Neural progenitor cell (in vitro differentiated cells): ENCODE measurements around the gene GNG14. TPM values are rescaled to one million over a fixed set of nuclear protein-coding genes. Genes with fewer than 3 reads are reported as not detected.

Experiments
- DNase-seq: peaks from one replicate; pipeline ENCODE4 v3.0.0-alpha.2; 2016; ENCODE audit warnings: low spot score
- H2AFZ ChIP-seq: fragments of 200-600 bp; sonication (generic); replicated peaks from 2 replicates; pipeline ENCODE4 v1.6.1; 2016; ENCODE audit warnings: antibody characterized with exemption
- H3F3A ChIP-seq: fragments of 200-600 bp; sonication (generic); 2 replicates; pipeline ENCODE4 v1.6.1; 2016; ENCODE audit warnings: antibody characterized with exemption, low read depth
- H3K27ac ChIP-seq: fragments of 200-600 bp; sonication (generic); 2 replicates; pipeline ENCODE4 v1.5.1; 2016; ENCODE audit warnings: mild to moderate bottlenecking
- H3K27me3 ChIP-seq: fragments of 200-600 bp; sonication (generic); 2 replicates; pipeline ENCODE4 v1.6.1; 2016; ENCODE audit warnings: mild to moderate bottlenecking, moderate library complexity
- H3K36me3 ChIP-seq: fragments of 200-600 bp; sonication (generic); 2 replicates; pipeline ENCODE4 v1.5.1; 2016
- H3K4me1 ChIP-seq: fragments of 200-600 bp; sonication (generic); 2 replicates; pipeline ENCODE4 v1.6.1; 2016; ENCODE audit warnings: mixed run types
- H3K4me2 ChIP-seq: fragments of 200-600 bp; sonication (generic); 2 replicates; pipeline ENCODE4 v1.6.1; 2016
- H3K4me3 ChIP-seq: fragments of 200-600 bp; sonication (generic); 2 replicates; pipeline ENCODE4 v1.5.1; 2016
- H3K79me2 ChIP-seq: fragments of 200-600 bp; sonication (generic); 2 replicates; pipeline ENCODE4 v1.6.1; 2016; ENCODE audit warnings: low read depth
- H3K9ac ChIP-seq: fragments of 200-600 bp; sonication (generic); 2 replicates; pipeline ENCODE4 v1.6.1; 2016
- H3K9me3 ChIP-seq: fragments of 200-600 bp; sonication (generic); 2 replicates; pipeline ENCODE4 v1.5.1; 2016; ENCODE audit warnings: low read depth
- H4K20me1 ChIP-seq: fragments of 200-600 bp; sonication (generic); 2 replicates; pipeline ENCODE4 v1.6.1; 2016; ENCODE audit warnings: low read depth
- H3K27ac Mint-ChIP-seq: 3 replicates; pipeline ENCODE4 v1.8.0; 2021; ENCODE audit warnings: mixed read lengths
- H3K27me3 Mint-ChIP-seq: 2 replicates; pipeline ENCODE4 v1.8.0; 2022; ENCODE audit warnings: low read depth, mild to moderate bottlenecking, inconsistent platforms, moderate library complexity, mixed read lengths; ENCODE audit not compliant: insufficient read depth
- H3K36me3 Mint-ChIP-seq: 3 replicates; pipeline ENCODE4 v1.8.0; 2021; ENCODE audit warnings: mixed read lengths
- H3K4me1 Mint-ChIP-seq: 3 replicates; pipeline ENCODE4 v1.8.0; 2021; ENCODE audit warnings: mixed read lengths
- H3K4me3 Mint-ChIP-seq: 3 replicates; pipeline ENCODE4 v1.8.0; 2021; ENCODE audit warnings: mild to moderate bottlenecking, moderate library complexity, mixed read lengths
- H3K9me3 Mint-ChIP-seq: 3 replicates; pipeline ENCODE4 v1.8.0; 2020; ENCODE audit warnings: mixed read lengths
- EZH2 ChIP-seq: fragments of 200-600 bp; sonication (generic); IDR thresholded peaks from 2 replicates; pipeline ENCODE4 v1.6.1; 2017; ENCODE audit warnings: antibody characterized with exemption, mild to moderate bottlenecking, moderate library complexity
- EZH2phosphoT487 ChIP-seq: fragments of 200-600 bp; sonication (generic); IDR thresholded peaks from 2 replicates; pipeline ENCODE4 v1.6.1; 2017; ENCODE audit warnings: antibody characterized with exemption
- total RNA-seq: library from RNA; depleted of rRNA; stranded (reverse); fragments of >200 nt; gene quantifications from 2 replicates; pipeline ENCODE4 v1.2.3, GENCODE V29; 2015; ENCODE audit warnings: low replicate concordance
- TF ChIP-seq, protein P1 (sequence below): fragments of 200-600 bp; sonication (generic); IDR thresholded peaks from 2 replicates; pipeline ENCODE4 v1.5.1; 2017; ENCODE audit warnings: antibody characterized with exemption, mild to moderate bottlenecking

GNG14 gene
- total RNA-seq = not detected in 2 replicates

DNA sequence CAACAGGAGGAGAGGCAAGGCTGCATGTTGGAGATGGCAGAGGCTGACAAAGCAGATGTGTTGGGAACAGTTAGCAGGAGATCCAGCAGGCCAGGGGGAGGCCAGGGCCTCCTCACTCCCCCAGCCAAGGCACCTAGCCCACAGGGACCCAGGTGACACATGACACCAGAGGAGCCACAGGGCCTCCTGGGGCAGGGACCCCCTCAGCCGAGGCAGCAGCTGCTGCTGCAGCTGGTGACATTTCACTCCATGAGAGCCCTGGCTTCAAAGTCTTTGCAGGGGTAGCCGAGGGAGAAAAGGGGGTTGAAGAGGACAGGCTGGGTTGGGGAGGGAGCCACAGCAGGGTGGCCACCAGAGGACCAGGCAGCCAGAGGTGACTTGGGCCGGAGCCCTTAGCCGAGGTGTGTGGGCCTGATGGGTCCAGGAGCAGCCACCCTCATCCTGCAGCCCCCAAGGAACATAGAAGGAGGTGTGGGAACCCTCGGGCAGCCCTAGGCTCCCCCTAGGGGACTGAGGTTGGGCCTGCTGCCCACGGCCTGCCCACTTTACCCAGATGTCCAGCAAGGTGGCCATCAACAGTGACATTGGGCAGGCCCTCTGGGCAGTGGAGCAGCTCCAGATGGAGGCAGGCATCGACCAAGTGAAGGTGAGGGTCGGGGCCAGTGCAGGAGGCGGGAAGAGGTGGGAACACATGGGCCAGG is at the start of gene GNG14:
TSS of gene GNG14 (plus strand) at position 503 of the 701 bp plus-strand sequence. CDS start at position 554, 51 bp downstream.
- no peaks in the 10 kb centered on the region for H3K27me3 Mint-ChIP-seq
- Histone ChIP-seq H3K4me2 (no peak within 1 kb of the TSS), H4K20me1 (no peaks in the 10 kb centered on the region), H3K9ac (no peak within 1 kb of the TSS), H3K36me3 (no peaks in the 10 kb centered on the region), H2AFZ (no peak within 1 kb of the TSS), H3K79me2 (no peaks in the 10 kb centered on the region), H3K27me3 (no peaks in the 10 kb centered on the region), H3K27ac (no peak within 1 kb of the TSS), H3K4me1 (no peaks in the 10 kb centered on the region), H3K4me3 (no peak within 1 kb of the TSS), H3F3A (peaks cover 4% of the 10 kb centered on the region), H3K9me3 (no peaks in the 10 kb centered on the region)
- DNase-seq = no peak
- peak within 1 kb of the TSS; percentile 11 for H3K27ac Mint-ChIP-seq
- H3K36me3 Mint-ChIP-seq = peaks cover 3% of the 10 kb centered on the region
- no peaks in the 10 kb centered on the region for H3K9me3 Mint-ChIP-seq
- TF ChIP-seq EZH2 = no peak
- TF ChIP-seq EZH2phosphoT487 = no peak
- TF ChIP-seq, protein P1, sequence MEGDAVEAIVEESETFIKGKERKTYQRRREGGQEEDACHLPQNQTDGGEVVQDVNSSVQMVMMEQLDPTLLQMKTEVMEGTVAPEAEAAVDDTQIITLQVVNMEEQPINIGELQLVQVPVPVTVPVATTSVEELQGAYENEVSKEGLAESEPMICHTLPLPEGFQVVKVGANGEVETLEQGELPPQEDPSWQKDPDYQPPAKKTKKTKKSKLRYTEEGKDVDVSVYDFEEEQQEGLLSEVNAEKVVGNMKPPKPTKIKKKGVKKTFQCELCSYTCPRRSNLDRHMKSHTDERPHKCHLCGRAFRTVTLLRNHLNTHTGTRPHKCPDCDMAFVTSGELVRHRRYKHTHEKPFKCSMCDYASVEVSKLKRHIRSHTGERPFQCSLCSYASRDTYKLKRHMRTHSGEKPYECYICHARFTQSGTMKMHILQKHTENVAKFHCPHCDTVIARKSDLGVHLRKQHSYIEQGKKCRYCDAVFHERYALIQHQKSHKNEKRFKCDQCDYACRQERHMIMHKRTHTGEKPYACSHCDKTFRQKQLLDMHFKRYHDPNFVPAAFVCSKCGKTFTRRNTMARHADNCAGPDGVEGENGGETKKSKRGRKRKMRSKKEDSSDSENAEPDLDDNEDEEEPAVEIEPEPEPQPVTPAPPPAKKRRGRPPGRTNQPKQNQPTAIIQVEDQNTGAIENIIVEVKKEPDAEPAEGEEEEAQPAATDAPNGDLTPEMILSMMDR = no peak
- peak within 1 kb of the TSS; percentile 41 for H3K4me3 Mint-ChIP-seq
- H3K4me1 Mint-ChIP-seq = no peaks in the 10 kb centered on the region

DNA sequence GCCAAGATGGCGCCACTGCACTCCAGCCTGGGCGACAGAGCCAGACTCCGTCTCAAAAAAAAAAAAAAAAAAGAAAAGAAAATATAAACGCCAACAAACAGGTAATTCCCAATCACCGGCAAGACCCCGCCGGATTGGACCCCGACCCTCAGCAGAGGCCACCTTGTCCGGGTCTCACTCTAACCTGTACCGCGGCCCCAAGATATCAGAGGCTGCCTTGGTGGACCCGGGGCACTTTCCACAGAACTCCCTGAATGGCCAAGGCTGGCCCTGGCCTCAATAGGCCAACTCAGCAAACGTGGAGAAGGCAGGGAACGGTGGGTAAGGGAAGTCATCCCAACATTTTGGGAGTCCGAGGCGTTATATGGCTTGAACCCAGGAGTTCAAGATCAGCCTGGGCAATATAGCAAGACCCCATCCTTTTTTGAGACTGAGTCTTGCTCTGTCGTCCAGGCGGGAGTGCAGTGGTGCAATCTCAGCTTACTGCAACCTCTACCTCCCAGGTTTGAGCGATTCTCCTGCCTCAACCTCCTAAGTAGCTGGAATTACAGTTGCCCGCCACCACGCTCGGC is 49.1 kb upstream of the GNG14 start:
- peaks cover 8% of the 10 kb centered on the region for H3K36me3 Mint-ChIP-seq
- peaks cover 5% of the 10 kb centered on the region for H3K27me3 Mint-ChIP-seq

DNA sequence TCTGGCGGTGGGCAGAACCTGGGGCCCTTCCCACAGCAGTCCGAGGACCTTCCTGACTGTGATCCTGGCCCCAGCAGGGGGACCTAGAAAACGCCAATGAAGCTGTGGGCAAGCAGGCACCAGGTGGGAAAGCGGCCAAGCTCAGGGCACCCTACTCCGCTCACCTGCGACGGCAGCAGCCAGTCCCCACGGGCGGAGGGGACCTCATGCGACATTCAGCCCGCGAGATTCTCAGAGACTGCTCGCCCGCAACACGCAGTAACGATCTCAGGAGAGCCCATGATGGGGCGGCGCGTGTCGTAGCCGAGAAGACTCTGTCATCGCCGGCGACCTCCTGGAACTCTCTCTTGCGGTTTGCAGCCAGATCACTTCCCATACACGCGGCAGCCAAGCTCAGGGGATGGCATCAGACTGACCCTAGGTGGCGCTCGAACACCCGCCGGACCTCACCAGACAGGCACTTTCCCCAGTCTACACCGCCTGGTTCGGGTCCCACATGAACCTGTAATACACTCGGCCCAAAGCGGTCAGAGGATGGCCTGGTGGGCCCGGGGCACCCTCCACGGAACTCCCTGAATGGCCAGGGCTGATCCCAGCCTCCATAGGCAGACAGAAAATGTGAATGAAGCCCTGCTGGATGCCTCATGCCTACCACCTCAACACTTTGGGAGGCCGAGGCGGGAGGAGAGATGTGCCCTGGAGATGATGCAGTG is 47.7 kb upstream of the GNG14 start:
- H3K27ac ChIP-seq = no peak overlapping the region
- no peaks in the 10 kb centered on the region for H3K27me3 ChIP-seq
- H3K79me2 ChIP-seq = no peaks in the 10 kb centered on the region
- Mint-ChIP-seq H3K4me3 (peak overlapping the region; percentile 62), H3K27me3 (peaks cover 5% of the 10 kb centered on the region), H3K4me1 (peaks cover 5% of the 10 kb centered on the region), H3K36me3 (peaks cover 6% of the 10 kb centered on the region), H3K27ac (peak overlapping the region; percentile 46), H3K9me3 (peaks cover 14% of the 10 kb centered on the region)
- H3F3A ChIP-seq = no peaks in the 10 kb centered on the region
- peak overlapping the region; percentile 64 for H3K4me2 ChIP-seq
- H3K4me3 ChIP-seq = peak overlapping the region; percentile 13
- DNase-seq = peak; percentile 85
- H4K20me1 ChIP-seq = no peaks in the 10 kb centered on the region
- no peaks in the 10 kb centered on the region for H3K4me1 ChIP-seq
- no peaks in the 10 kb centered on the region for H3K36me3 ChIP-seq
- no peaks in the 10 kb centered on the region for H3K9me3 ChIP-seq
- no peak overlapping the region for H3K9ac ChIP-seq
- peak overlapping the region; percentile 99 for H2AFZ ChIP-seq
- no peak for TF ChIP-seq EZH2
- TF ChIP-seq, protein P1 = peak; percentile 83

More for the DNA sequence above, 49.1 kb upstream of the GNG14 start:
- DNase-seq = no peak
- Mint-ChIP-seq H3K4me3 (no peak overlapping the region), H3K27ac (no peak overlapping the region), H3K9me3 (peaks cover 17% of the 10 kb centered on the region), H3K4me1 (peaks cover 5% of the 10 kb centered on the region)
- Histone ChIP-seq H3K36me3 (no peaks in the 10 kb centered on the region), H3K4me2 (no peak overlapping the region), H3K27ac (no peak overlapping the region), H3F3A (peaks cover 3% of the 10 kb centered on the region), H2AFZ (no peak overlapping the region), H3K4me1 (no peaks in the 10 kb centered on the region), H3K27me3 (no peaks in the 10 kb centered on the region), H4K20me1 (no peaks in the 10 kb centered on the region), H3K79me2 (no peaks in the 10 kb centered on the region), H3K4me3 (no peak overlapping the region), H3K9ac (no peak overlapping the region), H3K9me3 (no peaks in the 10 kb centered on the region)
- TF ChIP-seq EZH2 (no peak), EZH2phosphoT487 (no peak)
- TF ChIP-seq, protein P1 = no peak
